ENCODE results near the gene ZNF488.
"Not testable (repeated sequence)": the region's sequence is repeated elsewhere in the genome, so short reads cannot be mapped to it uniquely, and the experiment has no call there.

ZNF488 gene, protein sequence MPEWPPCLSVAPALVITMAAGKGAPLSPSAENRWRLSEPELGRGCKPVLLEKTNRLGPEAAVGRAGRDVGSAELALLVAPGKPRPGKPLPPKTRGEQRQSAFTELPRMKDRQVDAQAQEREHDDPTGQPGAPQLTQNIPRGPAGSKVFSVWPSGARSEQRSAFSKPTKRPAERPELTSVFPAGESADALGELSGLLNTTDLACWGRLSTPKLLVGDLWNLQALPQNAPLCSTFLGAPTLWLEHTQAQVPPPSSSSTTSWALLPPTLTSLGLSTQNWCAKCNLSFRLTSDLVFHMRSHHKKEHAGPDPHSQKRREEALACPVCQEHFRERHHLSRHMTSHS

DNA sequence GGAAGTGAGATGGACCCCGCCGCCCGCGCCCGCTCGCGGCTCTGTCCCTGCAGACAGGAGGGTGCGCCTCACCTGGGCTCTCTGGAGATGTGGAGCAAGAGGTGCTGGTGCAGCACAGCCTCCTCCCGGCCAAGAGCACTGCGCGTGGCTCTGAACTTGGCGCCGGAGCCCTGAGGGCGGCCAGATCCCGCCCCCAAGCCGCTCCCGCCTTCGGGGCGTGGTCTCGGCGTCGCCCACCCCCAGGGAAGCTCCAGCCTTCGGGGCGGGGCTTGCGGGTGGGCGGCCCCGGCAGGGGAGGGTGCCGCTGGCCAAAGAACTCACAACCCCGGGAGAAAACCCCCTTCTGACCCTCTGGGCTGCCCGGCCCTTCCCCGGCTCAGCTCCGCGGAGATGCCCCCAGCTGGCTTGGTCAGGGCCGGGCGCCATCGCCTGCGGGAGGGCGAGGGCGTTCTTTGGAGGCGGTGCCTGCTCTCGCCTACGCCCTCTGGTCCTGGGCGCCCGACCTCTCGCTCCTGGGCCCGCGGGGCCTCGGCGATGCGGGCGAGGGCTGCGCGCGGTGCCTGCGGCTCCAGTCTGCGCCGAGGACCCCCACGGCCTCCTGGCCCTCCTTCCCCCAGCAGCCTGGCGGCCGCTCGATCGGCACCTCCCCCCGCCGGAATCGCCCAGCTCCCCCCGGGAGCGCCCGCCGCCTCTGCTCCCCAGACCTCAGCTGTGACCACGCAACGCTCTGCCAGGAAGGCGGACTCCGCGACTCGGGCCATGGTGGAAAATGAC lies at the start of gene ZNF488:
TSS of gene ZNF488 (minus strand) at position 146 of the 774 bp plus-strand sequence. CDS start 15,464 bp downstream, outside the sequence.
- DNase-seq (ENCODE audit: low read depth), result peak; percentile 40

DNA sequence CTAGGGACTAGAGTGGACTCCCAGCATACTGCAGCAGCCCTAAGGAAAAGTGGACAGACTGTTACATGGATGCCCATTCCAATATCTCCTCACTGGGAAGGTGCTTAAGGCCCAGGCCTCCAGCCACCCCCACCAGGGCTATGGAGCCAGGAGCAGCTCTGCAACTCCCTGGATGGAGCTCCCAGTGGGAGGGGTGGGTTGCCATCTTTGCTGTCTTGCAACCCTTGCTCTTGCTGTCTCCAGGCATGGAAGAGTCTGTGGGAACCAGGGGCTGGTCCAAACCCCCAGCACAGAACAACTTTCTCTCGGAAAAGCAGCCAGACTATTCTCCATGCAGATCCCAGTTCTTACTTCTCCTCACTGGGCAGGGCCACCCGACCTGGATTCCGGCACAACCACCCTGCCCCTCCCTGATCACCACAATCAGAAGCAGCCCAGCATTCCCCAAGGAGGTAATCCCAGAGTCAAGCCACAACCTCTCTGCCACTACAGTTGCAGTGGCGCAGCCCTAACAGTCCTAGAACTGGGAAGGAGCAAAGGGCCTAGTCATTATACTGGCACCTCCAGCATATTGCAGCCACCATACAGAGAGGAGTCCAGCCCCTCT lies 41.8 kb upstream of the ZNF488 start:
- DNase-seq (ENCODE audit: low read depth), result no peak

DNA sequence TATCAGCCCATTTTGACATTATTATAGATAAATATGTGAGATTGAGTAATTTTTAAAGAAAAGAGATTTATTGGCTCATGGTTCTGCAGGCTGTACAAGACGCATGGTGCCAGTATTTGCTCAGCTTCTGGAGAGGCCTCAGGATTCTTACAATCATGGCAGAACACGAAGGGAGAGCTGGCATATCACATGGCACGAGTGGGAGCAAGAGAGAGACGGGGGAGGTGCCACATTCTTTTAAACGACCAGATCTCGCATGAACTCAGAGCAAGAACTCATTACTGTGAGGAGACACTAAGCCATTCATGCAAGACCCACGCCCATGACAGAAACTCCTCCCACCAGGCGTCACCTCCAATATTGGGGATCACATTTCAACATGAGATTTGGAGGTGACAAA lies 40.1 kb upstream of the ZNF488 start:
- no peak for DNase-seq (ENCODE audit: low read depth)

DNA sequence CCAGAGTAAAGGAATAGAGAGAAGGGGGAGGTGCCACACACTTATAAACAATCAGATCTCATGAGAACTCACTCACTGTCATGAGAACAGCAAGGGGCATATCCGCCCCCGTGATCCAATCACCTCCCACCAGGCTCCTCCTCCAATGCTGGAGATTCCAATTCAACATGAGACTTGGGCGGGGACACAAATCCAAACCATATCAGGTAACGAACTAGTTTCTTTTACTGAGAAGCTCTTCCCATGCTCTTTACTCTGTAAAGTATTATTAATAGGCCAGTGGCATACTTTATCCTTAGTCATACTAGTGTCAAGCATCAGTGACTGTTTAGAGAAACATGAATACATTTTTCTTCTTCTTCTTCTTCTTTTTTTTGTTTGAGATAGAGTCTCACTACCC lies 39.4 kb upstream of the ZNF488 start:
- no peak for DNase-seq (ENCODE audit: low read depth)

DNA sequence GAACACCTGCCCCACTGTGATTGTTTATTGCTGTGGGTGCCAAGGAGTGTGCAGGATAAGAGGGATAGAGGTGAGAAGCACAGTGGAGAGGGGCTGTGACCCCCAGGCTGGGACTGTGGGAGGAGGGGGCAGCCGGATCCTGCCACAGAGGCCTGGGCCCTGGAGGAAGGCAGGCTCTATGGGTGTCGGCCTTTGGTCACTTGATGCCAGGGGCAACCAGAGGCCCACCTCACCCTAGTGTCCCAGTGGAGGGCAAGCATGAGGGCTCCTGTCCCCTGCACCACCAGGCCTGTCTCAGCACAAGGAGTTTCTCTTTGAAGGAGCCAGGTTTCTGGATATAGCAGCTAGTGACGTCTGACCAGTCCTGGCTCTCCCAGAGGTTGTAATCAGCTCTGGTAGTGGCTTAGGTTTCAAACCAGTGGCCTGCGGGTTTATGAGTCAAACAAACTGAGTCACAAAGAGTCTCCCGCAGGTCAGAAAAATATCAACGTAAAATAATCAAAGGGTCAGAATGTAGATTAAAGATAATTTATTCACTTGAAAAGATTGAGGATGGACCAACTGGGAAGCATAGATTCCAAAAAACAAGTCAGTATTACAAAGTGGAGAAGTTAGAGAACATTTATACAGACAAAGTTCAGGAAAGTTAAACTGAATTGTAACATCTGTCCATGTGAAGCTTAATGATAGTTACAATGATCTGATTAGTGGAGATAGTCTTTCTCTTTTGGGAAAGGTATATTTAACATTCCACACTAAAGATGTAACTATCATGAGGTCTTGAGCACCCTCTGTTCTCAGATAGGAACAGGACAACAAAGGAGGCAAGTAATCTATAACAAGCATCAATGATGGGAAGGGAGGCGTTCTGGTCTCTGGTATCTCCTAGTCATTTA lies 37.2 kb upstream of the ZNF488 start:
- DNase-seq (ENCODE audit: low read depth), result no peak

DNA sequence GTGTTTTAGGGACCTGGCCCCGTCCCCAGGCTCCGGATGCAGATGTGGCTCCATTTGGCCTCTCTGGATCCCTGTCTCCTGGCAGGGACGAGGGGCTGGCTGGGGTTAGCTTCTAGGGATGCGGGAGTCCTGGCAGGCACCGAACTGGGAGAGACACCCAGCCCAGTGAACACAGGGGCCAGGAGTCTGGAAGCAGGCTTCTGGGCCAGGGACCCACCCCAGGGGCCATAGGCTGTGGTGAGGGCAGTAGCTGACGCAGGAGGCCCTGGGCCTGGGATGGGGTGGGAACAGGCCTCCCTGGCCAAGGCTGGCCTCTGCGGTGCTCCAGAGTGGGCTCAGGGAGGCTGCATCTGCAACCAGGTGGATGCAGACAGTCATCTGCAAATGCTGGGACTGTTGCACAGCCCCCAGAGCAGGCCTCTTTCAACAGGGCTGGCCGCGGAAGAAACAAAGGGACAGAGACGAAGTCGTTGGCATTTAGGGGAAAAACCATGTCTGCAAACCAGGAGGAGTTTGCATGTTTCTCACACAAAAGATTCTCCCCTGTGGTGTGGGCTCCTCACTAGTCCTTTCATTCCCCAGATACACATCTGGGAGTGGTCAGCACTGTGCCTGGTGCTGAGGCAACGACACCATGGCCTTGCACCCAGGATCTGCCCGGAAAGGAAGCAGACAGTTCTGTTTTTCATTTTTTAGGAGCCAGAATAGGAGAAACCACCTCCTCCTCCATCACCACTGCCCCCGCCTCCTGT lies 36.4 kb upstream of the ZNF488 start:
- DNase-seq (ENCODE audit: low read depth), result no peak

DNA sequence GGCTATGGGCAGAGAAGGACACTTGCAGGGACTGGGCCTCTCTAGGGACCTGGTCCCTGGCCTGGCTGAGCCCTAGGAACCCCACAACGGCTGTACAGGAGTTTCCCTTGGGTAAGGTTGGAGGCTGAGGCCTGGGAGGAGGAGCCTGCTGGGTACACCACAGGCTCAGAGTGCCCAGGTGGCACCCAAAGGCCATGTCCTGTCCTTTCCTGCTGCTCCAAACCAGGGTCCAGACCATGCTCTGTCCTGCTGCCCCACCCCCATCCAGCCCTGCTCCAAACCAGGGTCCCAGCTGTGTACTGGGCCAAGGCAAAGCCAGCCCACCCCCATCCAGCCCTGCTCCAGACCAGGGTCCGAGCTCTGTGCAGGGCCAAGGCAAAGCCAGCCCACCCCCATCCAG lies 35.3 kb upstream of the ZNF488 start:
- DNase-seq (ENCODE audit: low read depth), result no peak

DNA sequence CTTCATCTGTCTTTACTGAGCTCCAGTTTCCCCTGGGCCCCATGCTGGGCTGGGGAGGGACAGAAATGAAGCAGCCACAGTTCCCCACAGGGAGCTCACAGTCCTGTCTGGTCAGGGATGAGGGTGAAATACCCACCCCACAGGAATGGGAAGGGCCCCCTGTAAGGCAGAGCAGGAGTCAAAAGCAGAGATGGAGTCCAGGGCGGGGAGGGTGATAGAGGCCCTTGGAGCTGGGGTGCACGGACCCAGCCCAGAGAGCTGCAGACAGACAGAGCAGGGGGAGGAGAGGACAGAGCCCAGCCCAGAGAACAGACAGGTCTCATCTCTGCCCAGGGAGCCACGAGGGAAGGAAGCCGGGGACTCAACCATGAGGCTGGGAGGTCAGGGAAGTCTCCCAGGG lies 34.9 kb upstream of the ZNF488 start:
- no peak for DNase-seq (ENCODE audit: low read depth)

DNA sequence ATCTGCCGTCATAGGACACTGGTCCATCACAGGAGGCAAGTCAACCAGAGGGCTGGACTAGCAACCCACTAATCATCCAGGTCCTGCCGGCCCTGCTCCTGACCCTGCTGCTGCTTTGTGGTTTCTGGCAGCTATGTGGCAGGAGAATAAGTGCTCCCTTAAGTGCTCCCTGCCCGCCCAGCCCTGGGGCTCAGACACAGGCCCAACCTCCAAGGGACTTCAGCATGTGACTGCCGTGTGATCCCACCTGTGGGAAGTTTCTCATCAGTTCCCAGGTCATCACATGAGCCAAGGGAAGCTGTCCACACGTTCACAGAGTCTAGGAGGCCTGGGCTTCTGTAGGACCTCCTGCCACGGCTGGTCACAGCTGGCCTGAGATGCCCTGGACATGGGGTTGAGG lies 34.2 kb upstream of the ZNF488 start:
- DNase-seq (ENCODE audit: low read depth), result no peak

DNA sequence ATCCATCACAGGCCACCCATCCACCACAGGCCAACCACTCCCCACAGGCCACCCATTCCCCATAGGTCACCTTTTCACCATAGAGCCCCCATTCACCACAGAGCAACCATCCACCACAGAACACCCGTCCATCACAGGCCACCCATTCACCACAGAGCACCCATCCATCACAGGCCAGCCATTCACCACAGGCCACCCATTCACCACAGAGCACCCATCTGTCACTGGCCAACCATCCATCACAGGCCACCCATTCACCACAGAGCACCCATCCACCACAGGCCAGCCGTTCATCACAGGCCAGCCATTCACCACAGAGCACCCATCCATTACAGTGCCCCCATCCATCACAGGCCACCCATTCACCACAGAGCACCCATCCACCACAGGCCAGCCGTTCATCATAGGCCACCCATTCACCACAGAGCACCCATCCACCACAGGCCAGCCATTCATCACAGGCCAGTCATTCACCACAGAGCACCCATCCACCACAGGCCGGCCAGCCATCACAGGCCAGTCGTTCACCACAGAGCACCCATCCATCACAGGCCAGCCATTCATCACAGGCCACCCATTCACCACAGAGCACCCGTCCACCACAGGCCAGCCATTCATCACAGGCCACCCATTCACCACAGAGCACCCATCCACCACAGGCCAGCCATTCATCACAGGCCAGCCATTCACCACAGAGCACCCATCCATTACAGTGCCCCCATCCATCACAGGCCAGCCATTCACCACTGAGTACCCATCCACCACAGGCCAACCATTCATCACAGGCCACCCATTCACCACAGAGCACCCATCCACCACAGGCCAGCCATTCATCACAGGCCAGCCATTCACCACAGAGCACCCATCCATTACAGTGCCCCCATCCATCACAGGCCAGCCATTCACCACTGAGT lies 32.5 kb upstream of the ZNF488 start:
- not testable (repeated sequence) for DNase-seq (ENCODE audit: low read depth)

DNA sequence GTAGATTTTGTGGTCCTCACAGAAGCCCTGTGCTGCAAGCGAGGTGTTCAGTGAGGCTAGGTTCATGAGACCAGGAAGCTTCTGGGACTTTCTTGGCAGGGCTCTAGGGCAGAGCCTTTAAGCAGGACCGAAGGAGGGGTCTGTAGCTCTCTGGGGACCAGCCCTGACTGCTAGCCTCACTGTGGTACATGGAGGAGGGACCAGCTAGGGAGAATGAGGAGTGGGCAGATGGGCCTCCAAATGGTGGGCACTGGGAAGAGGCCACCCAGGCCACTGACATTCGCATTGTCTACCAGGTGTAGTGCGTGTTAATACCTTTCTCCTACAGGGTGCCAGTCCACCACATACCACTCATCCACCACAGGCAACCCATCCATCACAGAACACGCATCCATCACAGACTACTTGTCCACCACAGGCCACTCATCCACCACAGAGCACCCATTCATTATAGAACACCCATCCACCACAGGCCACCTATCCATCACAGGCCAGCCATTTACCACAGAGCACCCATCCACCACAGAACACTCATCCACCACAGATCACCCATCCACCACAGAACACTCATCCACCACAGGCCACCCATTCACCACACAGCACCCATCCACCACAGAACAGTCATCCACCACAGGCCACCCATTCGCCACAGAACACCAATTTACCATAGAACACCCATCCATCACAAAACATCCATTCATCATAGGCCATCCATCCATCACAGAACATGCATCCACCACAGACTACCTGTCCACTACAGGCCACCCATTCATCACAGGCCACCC lies 31.6 kb upstream of the ZNF488 start:
- no peak for DNase-seq (ENCODE audit: low read depth)

DNA sequence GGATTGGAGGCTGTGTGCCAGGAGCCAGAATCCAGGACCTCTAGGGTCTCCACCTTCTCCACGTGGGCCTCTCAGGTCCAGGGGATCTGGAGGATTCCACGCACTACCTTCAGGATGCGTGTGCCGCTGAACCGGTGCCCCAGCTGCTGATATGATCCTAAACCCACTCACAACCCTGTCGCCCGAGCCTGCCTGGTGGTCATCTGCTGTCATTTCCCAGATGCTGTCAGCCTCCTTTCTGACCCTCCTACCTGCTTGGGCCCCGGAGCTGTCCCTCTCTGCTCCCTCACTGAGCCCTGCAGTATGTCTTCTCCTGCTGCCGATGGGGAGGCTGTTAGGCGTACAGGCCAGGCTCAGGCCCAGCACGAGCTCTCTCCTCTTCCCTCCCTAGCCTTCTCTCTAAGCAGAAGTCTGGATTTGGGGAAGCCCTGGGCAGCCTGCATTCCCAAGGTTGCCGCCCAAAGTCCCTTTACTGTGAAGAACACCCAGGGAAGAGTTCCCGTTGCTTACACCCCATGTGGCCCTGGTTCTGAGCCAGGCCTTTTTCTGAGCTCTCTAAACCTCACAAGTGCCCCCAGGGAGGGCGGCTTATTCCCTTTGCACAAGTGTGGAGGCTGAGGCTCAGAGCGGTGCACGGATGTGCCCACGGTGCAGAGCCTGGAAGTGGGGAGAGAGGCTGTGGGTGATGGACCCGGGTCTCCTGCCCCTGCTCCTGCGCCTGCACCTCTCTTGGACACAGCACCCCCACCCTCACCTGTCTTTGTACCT lies 30.8 kb upstream of the ZNF488 start:
- DNase-seq (ENCODE audit: low read depth), result no peak

DNA sequence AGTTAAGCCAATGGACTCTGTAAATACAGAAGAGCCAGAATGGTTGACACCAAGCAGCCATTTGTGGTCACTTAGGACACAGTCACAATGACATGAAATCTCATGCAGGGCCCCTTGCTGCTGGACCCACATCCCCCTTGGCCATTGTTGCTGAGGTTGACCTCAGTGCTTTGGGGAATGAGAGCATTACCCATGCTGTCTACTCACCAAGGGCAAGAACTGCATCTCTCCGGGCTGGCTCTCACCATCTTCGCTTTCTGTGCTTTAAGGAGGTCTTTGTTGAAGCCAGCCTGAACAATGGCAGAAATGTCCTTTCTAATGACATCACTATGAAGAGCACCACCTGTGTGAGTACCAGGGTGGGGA lies 30.1 kb upstream of the ZNF488 start:
- no peak for DNase-seq (ENCODE audit: low read depth)

DNA sequence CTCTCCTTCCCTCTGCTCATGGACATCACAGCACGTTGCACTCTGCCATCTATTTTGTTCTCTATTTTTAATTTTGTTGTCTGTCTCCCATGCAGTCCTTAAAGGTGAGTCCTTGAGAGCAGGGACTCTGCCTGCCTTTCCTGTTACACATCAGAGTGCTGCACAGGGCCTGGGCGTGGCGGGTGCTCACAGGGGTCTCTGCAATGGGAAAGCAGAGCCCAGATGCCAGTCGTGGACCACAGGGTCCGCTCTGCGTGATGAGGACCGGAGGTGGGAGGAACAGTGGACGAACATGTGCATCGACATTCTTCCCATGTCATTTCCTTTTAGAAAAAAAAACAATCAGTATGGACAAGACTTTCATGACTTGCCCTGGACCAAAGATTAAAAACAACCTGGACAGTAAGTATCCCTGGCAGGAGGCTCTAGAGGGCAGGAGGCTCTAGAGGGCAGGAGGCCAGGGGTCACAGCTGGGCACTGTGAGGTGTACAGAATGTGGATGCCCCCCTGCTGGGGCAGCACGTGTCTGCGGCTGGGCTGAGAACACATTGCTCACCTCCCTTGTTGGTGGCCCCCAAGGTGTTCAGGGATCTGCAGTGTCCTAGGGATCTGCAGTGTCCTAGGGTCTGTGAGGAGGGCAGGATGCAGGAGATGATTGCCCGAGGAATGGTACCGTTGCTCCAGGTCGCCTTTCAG lies 29.6 kb upstream of the ZNF488 start:
- no peak for DNase-seq (ENCODE audit: low read depth)

DNA sequence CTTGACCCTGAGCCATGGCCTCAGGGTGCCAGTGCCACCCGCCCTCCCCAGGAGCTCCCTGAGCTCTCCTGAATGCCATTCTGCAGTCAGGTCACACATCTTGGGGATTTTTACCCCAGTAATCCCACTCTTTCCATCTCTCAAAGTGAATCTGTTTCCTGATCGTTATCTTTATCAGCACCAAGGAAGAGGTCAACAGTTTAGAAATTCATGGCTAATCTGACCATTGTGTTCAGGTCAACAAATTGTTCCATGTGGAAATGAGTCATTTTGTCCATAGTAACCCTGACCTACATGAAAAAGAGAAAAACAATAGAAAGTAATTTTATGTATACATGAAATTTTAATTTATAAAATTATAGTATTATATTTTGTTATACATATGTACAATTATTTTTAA lies 28.8 kb upstream of the ZNF488 start:
- no peak for DNase-seq (ENCODE audit: low read depth)

DNA sequence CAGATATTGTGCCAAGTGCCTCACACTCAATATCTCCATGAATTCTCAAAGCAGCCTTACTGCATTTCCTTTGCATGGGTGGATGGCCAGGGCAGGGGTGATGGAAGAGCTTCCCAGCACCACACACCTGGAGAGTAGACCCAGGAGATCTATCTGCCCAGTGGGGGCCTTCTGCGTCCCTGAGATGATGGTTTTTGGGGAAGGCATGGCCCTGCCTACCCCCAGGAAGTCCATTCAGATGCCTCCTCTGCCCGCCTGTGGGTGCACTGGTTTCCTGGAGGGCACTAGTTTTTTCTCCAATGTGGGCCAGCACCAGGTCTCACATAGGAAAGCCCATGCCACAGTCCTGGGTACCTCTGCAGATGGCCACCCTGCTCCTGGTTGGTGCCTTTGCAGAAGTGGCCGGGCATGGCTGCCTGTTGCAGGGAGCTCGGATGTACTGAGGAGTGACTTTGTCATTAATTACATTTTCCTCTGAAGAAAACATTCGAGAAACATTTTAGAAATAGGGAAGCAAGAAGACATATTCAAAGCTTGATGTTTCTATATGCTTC lies 28.2 kb upstream of the ZNF488 start:
- DNase-seq (ENCODE audit: low read depth), result no peak

DNA sequence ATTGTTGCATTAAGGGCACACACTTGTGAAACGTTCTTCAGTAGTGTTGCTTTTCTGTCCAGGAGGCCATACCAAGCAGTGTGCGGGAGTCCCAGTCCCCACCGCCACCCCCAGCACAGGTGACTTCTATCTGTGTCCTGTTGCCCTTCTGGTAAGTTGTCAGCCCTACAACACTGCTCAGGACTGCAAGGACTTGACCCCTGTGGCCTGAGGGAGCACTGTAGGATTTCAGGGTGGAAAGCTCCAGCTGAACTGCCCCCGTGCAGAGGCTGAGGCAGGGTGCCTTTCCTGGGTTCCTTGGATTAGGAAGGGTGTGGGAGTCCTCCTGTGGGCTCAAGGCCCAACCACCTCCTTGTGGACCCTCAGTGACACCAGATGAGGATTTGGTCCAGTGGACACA lies 26.8 kb upstream of the ZNF488 start:
- DNase-seq (ENCODE audit: low read depth), result no peak

DNA sequence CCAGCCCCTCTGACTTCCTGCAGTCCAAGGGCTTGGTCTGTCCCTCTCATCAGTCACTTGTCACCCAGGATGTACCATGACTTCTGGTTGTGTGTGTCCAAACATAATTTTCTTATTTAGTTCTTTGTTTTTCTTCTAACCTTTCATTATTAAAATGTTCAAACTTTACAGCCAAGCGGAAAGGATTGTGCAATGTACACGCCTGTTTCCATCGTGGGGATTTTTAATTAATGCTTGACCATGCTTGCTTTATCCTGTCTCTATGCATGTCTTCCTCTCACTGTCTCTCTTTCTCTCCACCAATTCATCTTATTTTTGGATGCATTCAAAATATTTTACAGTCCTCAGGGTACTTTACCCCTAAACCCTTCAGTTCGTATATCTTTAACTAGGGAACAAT lies 26.2 kb upstream of the ZNF488 start:
- DNase-seq (ENCODE audit: low read depth), result no peak
